Measurements from ENCODE around the gene LIN52.

Gene LIN52

DNA sequence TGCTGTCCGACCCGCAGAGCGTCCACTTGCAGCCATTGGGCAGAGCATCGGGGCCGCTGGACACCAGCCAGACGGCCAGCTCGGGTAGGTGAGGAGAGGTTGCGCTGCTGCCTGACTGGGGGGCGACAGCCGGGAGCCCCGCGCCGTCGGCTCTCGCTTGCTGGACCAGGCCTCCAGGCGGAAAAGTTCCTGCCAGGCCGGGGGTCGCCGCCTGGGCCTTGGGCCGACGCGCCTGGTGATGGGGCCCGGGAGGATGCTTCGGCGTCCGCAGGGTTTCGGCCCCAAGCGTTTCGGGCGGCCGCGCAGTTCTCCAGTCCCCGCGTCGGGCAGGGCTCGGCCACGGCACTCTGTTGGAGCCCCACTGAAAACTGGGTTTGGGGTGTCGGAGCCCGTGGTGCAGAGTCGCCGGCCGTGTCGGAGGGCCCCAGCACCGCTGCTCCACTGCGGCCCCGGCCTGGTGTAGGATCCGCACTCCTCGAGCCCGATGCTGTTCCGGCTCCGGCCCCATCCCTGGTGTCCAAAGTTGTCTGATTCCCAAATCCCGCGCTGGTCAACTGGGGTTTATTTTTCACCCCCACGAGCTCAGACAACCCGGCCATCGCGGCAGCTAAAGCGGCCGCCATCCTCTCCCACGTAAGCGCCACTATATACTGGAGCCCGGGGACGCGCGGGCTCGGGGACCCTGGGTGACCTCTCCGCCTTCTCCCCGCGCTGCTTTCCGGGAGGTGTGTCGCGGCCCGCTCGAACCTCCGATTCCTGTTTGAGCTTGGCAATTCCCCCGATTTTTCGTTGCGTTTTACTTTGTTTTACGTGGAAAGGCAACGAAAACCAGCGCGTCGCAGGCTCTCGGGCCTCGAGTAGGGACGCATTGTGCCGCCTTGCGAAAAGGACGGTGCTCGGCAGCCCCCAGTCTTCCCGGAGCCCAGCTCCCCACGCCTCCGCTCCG lies 155.4 kb downstream of the LIN52 start:
- DNase-seq: no peak

DNA sequence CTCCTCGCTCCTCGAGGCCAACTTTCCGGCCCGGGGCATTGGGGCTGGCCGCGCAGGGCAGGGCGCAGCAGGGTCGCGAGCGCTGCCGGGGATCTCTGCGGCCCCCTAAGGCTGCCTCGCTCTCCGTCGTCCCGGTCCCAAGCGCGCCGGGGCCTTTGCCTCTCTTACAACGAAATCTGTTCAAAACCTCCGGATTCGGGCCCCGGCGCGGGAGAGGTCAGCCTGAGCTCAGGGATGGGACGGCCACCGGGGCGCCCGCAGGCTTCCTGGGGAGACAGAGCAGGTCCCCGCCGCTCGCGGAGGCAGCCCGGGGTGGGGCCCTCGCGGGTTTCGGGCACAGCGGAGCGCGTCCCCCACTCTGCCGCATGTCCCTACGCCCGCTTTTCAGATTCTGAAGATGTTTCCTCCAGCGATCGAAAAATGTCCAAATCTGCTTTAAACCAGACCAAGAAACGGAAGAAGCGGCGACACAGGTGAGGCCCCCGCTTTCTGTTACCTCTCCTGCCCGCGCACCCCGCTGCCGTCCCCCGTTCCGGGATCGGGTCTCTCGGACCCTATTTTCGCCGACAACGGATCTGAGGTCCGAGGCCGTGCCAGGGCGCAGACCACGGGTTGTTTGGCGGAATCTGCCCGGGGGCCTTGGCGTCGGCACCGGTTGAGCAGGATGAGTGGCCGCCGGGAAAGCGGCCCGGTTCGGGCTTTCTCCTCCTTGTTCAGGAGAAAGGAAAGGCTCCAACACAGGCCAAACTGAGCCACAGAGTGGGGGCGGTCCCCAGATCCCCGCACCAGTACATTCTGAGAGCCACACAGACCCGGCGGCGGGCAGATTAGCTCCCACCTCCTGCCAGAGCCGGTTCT lies 156.3 kb downstream of the LIN52 start:
- DNase-seq: no peak

DNA sequence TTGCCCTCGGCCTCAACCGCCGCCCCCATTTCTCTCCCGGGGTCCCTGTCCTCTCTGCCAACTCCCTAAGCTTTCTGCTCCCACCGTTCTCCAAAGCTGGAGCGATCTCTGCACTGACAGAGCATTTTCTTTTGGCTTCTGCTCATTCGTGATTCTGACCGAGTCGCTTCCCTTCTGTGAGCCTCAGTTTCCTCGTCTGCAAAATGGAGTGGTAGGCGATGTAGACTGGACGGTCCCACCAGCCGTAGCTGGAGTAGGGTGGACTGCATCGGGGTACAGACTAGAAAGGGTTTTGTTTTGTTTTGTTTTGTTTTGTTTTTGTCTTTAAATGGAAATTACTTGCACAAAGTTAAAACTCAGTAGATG lies 156.9 kb downstream of the LIN52 start:
- no peak for DNase-seq

DNA sequence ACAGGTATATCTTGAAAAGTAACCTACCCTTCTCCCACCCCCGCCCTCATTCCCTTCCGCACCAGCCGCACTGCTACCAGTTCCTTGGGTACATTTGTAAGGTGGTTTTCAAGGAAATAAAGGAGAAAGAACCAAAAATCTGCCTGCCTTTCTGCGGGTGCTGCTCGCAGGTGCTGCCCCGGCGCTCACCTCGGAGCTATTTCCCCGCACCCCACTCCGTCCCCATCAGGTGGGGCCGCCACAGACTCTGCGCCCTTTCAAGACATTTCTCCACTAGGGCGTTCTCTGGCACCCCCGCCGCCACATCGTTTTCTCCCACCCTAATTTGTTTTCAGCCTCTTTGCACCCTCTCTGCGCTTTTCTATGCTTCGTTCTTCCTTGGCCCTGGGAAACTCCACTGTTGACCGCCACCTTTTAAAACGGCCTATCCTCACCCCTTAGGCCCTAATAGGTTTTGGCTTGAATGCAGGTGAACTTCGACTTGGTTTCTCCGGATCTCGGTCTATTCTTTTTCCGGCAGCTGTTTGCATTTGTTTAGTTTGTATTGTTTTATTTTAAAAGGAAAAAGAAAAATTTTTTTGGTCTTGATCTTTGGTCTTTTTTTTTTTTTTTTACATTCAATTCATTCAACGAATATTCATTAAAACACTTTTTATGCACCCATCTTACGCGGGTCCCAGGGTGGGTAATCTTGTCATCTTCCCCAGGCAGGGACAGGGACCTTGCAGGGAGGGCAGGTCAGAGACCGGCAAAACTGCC lies 157.4 kb downstream of the LIN52 start:
- no peak for DNase-seq

DNA sequence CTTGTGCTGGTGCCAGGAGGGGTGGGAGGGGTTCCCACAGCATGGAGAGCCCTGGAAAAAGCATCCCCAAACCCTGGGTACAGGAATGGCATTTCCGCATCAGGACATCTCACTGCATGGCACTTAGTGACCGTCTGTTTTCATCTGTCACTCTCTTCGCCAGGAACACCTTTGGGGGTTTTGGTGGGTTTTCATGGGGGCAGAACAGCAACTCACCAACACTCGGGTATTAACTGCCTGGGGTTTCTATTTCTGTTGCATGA lies 158.0 kb downstream of the LIN52 start:
- DNase-seq: no peak

- no peak for DNase-seq
These were observed 158.3 kb downstream of the LIN52 start for GRCh38 chr14:74243051-74243450.

DNA sequence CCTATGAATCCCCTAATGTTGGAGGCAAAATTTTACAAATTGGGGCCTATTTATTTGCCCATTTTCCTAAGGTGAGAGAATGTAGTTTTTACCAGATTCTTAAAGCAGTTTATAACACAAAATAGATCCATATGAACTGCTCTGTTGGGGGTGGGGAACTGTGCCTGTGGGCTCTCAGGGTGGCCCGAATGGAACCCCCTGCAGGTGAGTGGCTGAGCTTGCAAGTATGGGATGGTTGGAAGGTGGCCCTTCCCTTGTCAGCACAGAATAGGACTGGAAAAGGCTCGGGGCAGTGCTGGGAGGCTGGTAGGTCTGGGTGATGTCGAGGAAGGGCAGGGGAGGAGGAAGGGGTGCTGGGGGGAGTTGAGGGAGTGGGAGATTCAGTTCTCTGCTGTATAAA lies 159.4 kb downstream of the LIN52 start:
- no peak for DNase-seq

- no peak for DNase-seq
These were observed 160.5 kb downstream of the LIN52 start for GRCh38 chr14:74245292-74245691.

GRCh38 chr14:74246542-74246941 lies 161.8 kb downstream of the LIN52 start:
- DNase-seq: no peak

- no peak for DNase-seq
These were observed 163.3 kb downstream of the LIN52 start for GRCh38 chr14:74248017-74248416.

- no peak for DNase-seq
These were observed 164.9 kb downstream of the LIN52 start for GRCh38 chr14:74249433-74250375.

Measured in Kasumi-1 (cell line).